Kidney (tissue), 14 donors: ENCODE measurements around the gene MSI2. TPM values are rescaled to one million over a fixed set of nuclear protein-coding genes. Genes with fewer than 3 reads are reported as not detected.

Experiments used
- DNase-seq, 5 donors: peaks; one replicate each; pipeline ENCODE4 v3.0.0-alpha.2; 2013 to 2020
- FAIRE-seq: peaks from 2 replicates; lab custom pipeline; 2012; peaks lifted over from hg19 to GRCh38; lab: Jason Lieb, UNC
- H3K27ac ChIP-seq, 2 donors: one replicate each; pipeline ENCODE4 v1.7.0; 2013; ENCODE audit warnings: low read depth in 2 of 2, low read length in 2 of 2, inconsistent platforms in 1 of 2
- H3K27me3 ChIP-seq: one replicate; pipeline ENCODE4 v1.7.1; 2013; ENCODE audit warnings: low read length, inconsistent platforms; ENCODE audit not compliant: control insufficient read depth, insufficient read depth
- H3K36me3 ChIP-seq, 3 donors: one replicate each; pipeline versions ENCODE4 v1.7.0 to v1.7.1; 2013; ENCODE audit warnings: low read length in 3 of 3, control low read depth in 1 of 3, inconsistent platforms in 1 of 3; ENCODE audit not compliant: insufficient read depth in 3 of 3, control insufficient read depth in 2 of 3
- H3K4me1 ChIP-seq, 3 donors: one replicate each; pipeline versions ENCODE4 v1.7.0 to v1.7.1; 2013; ENCODE audit warnings: low read length in 3 of 3, inconsistent platforms in 1 of 3, low read depth in 1 of 3; ENCODE audit not compliant: control insufficient read depth in 2 of 3, insufficient read depth in 2 of 3
- H3K4me3 ChIP-seq, 3 donors: one replicate each; pipeline versions ENCODE4 v1.7.0 to v1.8.1; 2013; ENCODE audit warnings: low read length in 3 of 3, control low read depth in 1 of 3, inconsistent platforms in 1 of 3
- H3K9ac ChIP-seq, 3 donors: one replicate each; pipeline versions ENCODE4 v1.7.0 to v1.7.1; 2013; ENCODE audit warnings: low read length in 3 of 3, control low read depth in 1 of 3, inconsistent platforms in 1 of 3
- H3K9me3 ChIP-seq, 3 donors: one replicate each; pipeline versions ENCODE4 v1.7.0 to v1.7.1; 2013; ENCODE audit warnings: low read length in 3 of 3, control low read depth in 1 of 3, inconsistent platforms in 1 of 3; ENCODE audit not compliant: control insufficient read depth in 2 of 3, insufficient read depth in 1 of 3
- intact Hi-C: fragments of 100-400 bp; cut with DNase I; formaldehyde crosslinking; loops from one replicate; pipeline ENCODE4 v1.11.1; 2022
- polyA plus RNA-seq: library from polyadenylated mRNA; stranded (reverse); fragments of 350-450 nt; fragmentation: Illumina TruSeq; extraction: RNeasy Lipid Tissue Mini Kit (QIAGEN cat#74804); gene quantifications from one replicate; pipeline ENCODE4 v1.2.3, GENCODE V29; 2014; ENCODE audit warnings: low read depth, low replicate concordance; ENCODE audit not compliant: insufficient read depth
- total RNA-seq: library from RNA; stranded (reverse); fragmentation: NEBNext Ultra II Directional; extraction: Animal tissue kit (Norgen Biotek cat#: 25700); gene quantifications from one replicate; pipeline ENCODE4 v1.2.1, GENCODE V29; 2021
- TF ChIP-seq, protein P1 (sequence below): IDR thresholded peaks from 3 replicates; pipeline ENCODE4 v1.5.1; 2012; ENCODE audit warnings: mild to moderate bottlenecking, moderate library complexity, borderline replicate concordance; ENCODE audit not compliant: insufficient read depth; ENCODE audit errors: extremely low read depth
- donor health status: control.
- donor health status: control.
- donor health status: control.
- donor health status: control.
- donor health status: control.
- donor health status: DM: yes; HTN: yes; CAD: no.
- donor health status: Normal renal cell carcinoma (clear cell type).

MSI2 gene
- total and polyA plus RNA-seq, 2 donors from 2014 or later = 69.2 to 151 TPM

- intact Hi-C loops = no loop called here
- DNase-seq (no peak), FAIRE-seq (no peak)
- Histone ChIP-seq H3K27ac (no peak overlapping the region), H3K36me3 (no peaks in the 10 kb centered on the region), H3K9me3 (no peaks in the 10 kb centered on the region), H3K4me1 (peaks cover 8 to 25% (median 23%) of the 10 kb centered on the region in 3 donors), H3K4me3 (no peak overlapping the region), H3K9ac (no peak overlapping the region), H3K27me3 (no peaks in the 10 kb centered on the region)
- TF ChIP-seq, protein P1, sequence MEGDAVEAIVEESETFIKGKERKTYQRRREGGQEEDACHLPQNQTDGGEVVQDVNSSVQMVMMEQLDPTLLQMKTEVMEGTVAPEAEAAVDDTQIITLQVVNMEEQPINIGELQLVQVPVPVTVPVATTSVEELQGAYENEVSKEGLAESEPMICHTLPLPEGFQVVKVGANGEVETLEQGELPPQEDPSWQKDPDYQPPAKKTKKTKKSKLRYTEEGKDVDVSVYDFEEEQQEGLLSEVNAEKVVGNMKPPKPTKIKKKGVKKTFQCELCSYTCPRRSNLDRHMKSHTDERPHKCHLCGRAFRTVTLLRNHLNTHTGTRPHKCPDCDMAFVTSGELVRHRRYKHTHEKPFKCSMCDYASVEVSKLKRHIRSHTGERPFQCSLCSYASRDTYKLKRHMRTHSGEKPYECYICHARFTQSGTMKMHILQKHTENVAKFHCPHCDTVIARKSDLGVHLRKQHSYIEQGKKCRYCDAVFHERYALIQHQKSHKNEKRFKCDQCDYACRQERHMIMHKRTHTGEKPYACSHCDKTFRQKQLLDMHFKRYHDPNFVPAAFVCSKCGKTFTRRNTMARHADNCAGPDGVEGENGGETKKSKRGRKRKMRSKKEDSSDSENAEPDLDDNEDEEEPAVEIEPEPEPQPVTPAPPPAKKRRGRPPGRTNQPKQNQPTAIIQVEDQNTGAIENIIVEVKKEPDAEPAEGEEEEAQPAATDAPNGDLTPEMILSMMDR = no peak
Observed at GRCh38 chr17:57539529-57540301, 283.4 kb downstream of the MSI2 start.

- H3K4me1 ChIP-seq = peaks cover 13 to 17% (median 14%) of the 10 kb centered on the region in 3 donors
- no peaks in the 10 kb centered on the region for H3K27me3 ChIP-seq
- H3K36me3 ChIP-seq = no peaks in the 10 kb centered on the region
- H3K4me3 ChIP-seq = no peak overlapping the region
- H3K27ac ChIP-seq = no peak overlapping the region
- no peak overlapping the region for H3K9ac ChIP-seq
- DNase-seq = no peak
- no peak for FAIRE-seq
- intact Hi-C loops = no loop called here
- no peaks in the 10 kb centered on the region for H3K9me3 ChIP-seq
- TF ChIP-seq, protein P1 = no peak
Observed at GRCh38 chr17:57540596-57540995, 284.3 kb downstream of the MSI2 start.

DNA sequence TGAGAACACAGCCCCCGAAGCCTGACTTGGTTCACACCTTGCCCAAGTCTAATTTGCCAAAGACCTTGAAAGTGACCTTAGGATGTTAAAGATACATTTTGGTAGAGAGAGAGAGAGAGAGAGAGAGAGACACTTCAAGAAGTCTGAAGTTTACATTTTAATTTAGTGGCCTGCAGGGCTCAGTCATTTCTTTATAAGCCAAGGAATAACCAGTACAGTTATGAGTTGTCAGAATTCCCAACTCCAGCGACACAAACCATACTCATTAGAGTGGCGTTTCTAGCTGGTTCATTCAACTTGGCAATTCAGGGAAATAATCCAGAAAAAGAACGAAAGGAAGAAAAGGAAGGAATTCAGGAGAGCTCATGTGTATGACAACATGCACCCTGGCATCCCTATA, 284.7 kb downstream of the MSI2 start:
- peaks cover 10 to 17% (median 14%) of the 10 kb centered on the region in 3 donors for H3K4me1 ChIP-seq
- H3K4me3 ChIP-seq = no peak overlapping the region
- no peaks in the 10 kb centered on the region for H3K36me3 ChIP-seq
- no peaks in the 10 kb centered on the region for H3K27me3 ChIP-seq
- no peak overlapping the region for H3K9ac ChIP-seq
- intact Hi-C loops = no loop called here
- FAIRE-seq (no peak), DNase-seq (no peak)
- H3K27ac ChIP-seq = no peak overlapping the region
- TF ChIP-seq, protein P1 = no peak
- no peaks in the 10 kb centered on the region for H3K9me3 ChIP-seq
